ENCODE results near the gene GRIN2A.

Gene GRIN2A

DNA sequence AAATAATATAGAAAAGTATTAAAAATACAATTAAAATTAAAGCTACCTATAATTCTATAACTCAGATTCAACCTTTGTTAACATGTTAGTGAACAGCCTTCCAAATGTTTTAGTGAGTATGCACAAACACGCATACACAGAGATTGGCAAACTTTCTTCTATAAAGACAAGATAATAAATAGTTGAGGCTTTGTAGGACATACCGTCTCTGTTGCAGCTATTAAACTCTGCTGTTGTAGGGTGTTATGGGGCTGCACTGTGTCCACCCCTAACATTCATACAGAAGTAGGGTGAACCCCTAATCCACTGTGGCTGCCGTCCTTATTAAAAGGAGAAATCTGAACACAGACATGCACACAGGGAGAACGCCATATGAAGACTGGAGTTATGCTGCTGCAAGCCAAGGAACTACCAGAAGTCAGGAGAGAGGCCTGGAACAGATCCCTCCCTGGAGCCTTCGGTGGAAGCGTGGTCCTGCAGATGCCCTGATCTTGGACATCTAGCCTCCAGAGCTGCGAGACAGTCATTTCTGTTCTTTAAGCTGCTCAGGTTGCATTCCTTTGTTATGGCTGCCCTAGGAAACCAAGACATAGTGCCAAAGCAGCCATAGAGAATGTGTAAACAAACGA lies 383.2 kb downstream of the GRIN2A start (continued):
- TF ChIP-seq, protein P1, sequence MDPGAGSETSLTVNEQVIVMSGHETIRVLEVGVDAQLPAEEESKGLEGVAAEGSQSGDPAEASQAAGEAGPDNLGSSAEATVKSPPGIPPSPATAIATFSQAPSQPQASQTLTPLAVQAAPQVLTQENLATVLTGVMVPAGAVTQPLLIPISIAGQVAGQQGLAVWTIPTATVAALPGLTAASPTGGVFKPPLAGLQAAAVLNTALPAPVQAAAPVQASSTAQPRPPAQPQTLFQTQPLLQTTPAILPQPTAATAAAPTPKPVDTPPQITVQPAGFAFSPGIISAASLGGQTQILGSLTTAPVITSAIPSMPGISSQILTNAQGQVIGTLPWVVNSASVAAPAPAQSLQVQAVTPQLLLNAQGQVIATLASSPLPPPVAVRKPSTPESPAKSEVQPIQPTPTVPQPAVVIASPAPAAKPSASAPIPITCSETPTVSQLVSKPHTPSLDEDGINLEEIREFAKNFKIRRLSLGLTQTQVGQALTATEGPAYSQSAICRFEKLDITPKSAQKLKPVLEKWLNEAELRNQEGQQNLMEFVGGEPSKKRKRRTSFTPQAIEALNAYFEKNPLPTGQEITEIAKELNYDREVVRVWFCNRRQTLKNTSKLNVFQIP (CRISPR knock-in tag; IDR thresholded peaks at IDR 0.05; ENCODE audit: borderline replicate concordance, low read depth): no peak
- TF ChIP-seq TOX (CRISPR knock-in tag; IDR thresholded peaks at IDR 0.05; ENCODE audit: borderline replicate concordance) (no peak), ESRRG (CRISPR knock-in tag; IDR thresholded peaks at IDR 0.05) (no peak), CSDC2 (CRISPR knock-in tag; IDR thresholded peaks at IDR 0.05) (no peak), ZC3H10 (CRISPR knock-in tag; IDR thresholded peaks at IDR 0.05) (no peak), ZNF8 (CRISPR knock-in tag; IDR thresholded peaks at IDR 0.05) (no peak), TCF4 (CRISPR knock-in tag; IDR thresholded peaks at IDR 0.05; ENCODE audit: borderline replicate concordance) (no peak), BACH2 (CRISPR knock-in tag; IDR thresholded peaks at IDR 0.05; ENCODE audit: borderline replicate concordance) (no peak), SNAI2 (CRISPR knock-in tag; IDR thresholded peaks at IDR 0.05) (no peak), ZFP30 (CRISPR knock-in tag; IDR thresholded peaks at IDR 0.05) (no peak)
- TF ChIP-seq, protein P2, sequence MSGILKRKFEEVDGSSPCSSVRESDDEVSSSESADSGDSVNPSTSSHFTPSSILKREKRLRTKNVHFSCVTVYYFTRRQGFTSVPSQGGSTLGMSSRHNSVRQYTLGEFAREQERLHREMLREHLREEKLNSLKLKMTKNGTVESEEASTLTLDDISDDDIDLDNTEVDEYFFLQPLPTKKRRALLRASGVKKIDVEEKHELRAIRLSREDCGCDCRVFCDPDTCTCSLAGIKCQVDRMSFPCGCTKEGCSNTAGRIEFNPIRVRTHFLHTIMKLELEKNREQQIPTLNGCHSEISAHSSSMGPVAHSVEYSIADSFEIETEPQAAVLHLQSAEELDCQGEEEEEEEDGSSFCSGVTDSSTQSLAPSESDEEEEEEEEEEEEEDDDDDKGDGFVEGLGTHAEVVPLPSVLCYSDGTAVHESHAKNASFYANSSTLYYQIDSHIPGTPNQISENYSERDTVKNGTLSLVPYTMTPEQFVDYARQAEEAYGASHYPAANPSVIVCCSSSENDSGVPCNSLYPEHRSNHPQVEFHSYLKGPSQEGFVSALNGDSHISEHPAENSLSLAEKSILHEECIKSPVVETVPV (CRISPR knock-in tag; IDR thresholded peaks at IDR 0.05): no peak
- TF ChIP-seq, protein P3, sequence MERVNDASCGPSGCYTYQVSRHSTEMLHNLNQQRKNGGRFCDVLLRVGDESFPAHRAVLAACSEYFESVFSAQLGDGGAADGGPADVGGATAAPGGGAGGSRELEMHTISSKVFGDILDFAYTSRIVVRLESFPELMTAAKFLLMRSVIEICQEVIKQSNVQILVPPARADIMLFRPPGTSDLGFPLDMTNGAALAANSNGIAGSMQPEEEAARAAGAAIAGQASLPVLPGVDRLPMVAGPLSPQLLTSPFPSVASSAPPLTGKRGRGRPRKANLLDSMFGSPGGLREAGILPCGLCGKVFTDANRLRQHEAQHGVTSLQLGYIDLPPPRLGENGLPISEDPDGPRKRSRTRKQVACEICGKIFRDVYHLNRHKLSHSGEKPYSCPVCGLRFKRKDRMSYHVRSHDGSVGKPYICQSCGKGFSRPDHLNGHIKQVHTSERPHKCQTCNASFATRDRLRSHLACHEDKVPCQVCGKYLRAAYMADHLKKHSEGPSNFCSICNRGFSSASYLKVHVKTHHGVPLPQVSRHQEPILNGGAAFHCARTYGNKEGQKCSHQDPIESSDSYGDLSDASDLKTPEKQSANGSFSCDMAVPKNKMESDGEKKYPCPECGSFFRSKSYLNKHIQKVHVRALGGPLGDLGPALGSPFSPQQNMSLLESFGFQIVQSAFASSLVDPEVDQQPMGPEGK (CRISPR knock-in tag; IDR thresholded peaks at IDR 0.05; ENCODE audit: borderline replicate concordance): no peak

DNA sequence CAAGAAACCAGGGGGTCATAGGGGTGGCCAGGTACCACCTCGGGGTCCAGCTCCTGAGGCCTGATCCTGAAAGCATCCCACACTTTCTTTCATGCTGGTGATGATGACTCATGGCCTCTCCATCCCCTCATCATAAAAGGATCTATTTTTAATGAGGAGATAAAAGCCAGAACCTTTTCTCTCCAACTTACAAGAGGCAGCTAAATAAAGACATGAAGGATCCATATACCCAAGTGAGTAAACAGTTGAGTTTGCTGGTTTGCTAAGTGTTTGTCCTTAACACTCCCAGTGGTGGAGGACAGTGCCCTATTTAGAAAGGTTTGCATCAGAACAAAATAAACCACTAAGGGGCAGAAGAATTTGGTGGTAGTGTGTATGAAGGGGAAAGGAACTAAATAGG lies 383.8 kb downstream of the GRIN2A start:
- ATAC-seq: no peak
- TF ChIP-seq ZFP30 (CRISPR knock-in tag; IDR thresholded peaks at IDR 0.05) (no peak), ZNF8 (CRISPR knock-in tag; IDR thresholded peaks at IDR 0.05) (no peak), ZC3H10 (CRISPR knock-in tag; IDR thresholded peaks at IDR 0.05) (no peak), TCF4 (CRISPR knock-in tag; IDR thresholded peaks at IDR 0.05; ENCODE audit: borderline replicate concordance) (no peak), TOX (CRISPR knock-in tag; IDR thresholded peaks at IDR 0.05; ENCODE audit: borderline replicate concordance) (no peak), BACH2 (CRISPR knock-in tag; IDR thresholded peaks at IDR 0.05; ENCODE audit: borderline replicate concordance) (no peak), ISL1 (CRISPR knock-in tag; IDR thresholded peaks at IDR 0.05) (no peak), ZNF565 (CRISPR knock-in tag; conservative IDR thresholded peaks at IDR 0.05; ENCODE audit: low read depth) (no peak)
- TF ChIP-seq, protein P4, sequence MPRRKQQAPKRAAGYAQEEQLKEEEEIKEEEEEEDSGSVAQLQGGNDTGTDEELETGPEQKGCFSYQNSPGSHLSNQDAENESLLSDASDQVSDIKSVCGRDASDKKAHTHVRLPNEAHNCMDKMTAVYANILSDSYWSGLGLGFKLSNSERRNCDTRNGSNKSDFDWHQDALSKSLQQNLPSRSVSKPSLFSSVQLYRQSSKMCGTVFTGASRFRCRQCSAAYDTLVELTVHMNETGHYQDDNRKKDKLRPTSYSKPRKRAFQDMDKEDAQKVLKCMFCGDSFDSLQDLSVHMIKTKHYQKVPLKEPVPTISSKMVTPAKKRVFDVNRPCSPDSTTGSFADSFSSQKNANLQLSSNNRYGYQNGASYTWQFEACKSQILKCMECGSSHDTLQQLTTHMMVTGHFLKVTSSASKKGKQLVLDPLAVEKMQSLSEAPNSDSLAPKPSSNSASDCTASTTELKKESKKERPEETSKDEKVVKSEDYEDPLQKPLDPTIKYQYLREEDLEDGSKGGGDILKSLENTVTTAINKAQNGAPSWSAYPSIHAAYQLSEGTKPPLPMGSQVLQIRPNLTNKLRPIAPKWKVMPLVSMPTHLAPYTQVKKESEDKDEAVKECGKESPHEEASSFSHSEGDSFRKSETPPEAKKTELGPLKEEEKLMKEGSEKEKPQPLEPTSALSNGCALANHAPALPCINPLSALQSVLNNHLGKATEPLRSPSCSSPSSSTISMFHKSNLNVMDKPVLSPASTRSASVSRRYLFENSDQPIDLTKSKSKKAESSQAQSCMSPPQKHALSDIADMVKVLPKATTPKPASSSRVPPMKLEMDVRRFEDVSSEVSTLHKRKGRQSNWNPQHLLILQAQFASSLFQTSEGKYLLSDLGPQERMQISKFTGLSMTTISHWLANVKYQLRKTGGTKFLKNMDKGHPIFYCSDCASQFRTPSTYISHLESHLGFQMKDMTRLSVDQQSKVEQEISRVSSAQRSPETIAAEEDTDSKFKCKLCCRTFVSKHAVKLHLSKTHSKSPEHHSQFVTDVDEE (CRISPR knock-in tag; IDR thresholded peaks at IDR 0.05): no peak
- TF ChIP-seq, protein P1 (CRISPR knock-in tag; IDR thresholded peaks at IDR 0.05; ENCODE audit: borderline replicate concordance, low read depth): no peak
- TF ChIP-seq, protein P5, sequence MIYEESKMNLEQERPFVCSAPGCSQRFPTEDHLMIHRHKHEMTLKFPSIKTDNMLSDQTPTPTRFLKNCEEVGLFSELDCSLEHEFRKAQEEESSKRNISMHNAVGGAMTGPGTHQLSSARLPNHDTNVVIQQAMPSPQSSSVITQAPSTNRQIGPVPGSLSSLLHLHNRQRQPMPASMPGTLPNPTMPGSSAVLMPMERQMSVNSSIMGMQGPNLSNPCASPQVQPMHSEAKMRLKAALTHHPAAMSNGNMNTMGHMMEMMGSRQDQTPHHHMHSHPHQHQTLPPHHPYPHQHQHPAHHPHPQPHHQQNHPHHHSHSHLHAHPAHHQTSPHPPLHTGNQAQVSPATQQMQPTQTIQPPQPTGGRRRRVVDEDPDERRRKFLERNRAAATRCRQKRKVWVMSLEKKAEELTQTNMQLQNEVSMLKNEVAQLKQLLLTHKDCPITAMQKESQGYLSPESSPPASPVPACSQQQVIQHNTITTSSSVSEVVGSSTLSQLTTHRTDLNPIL (CRISPR knock-in tag; IDR thresholded peaks at IDR 0.05; ENCODE audit: low read depth): no peak
- TF ChIP-seq, protein P3 (CRISPR knock-in tag; IDR thresholded peaks at IDR 0.05; ENCODE audit: borderline replicate concordance): no peak

All from SK-N-SH treated with all-trans-retinoic acid at 6 μM for 48 hours (cell line).